ENCODE data around the gene NUMA1. TPM values are rescaled to one million over a fixed set of nuclear protein-coding genes. Genes with fewer than 3 reads are reported as not detected.

The NUMA1 gene
- total and polyA plus RNA-seq, 9 of the 15 experiments (the other 6 are each of a cell fraction or from before 2014, with no cell fraction given), result 4.1 to 104 (median 51.2) TPM

GRCh38 chr11:72002841-72003775 is 77.2 kb downstream of the NUMA1 start (continued):
- TF ChIP-seq CHD7 (IDR thresholded peaks at IDR 0.05; ENCODE audit: low read depth, low read length) (no peak), ZNF511 (CRISPR knock-in tag; IDR thresholded peaks at IDR 0.05) (no peak)

Data from K562 (cell line).